ENCODE data around the gene ADGRL1. TPM values are rescaled to one million over a fixed set of nuclear protein-coding genes. Genes with fewer than 3 reads are reported as not detected.
A peak's percentile ranks its signal among the peaks of the same experiment; 100 is the strongest.

ADGRL1 gene
- total RNA-seq, 3 donors from 2014 or later, result 29.2 to 54.6 (median 35.8) TPM

DNA sequence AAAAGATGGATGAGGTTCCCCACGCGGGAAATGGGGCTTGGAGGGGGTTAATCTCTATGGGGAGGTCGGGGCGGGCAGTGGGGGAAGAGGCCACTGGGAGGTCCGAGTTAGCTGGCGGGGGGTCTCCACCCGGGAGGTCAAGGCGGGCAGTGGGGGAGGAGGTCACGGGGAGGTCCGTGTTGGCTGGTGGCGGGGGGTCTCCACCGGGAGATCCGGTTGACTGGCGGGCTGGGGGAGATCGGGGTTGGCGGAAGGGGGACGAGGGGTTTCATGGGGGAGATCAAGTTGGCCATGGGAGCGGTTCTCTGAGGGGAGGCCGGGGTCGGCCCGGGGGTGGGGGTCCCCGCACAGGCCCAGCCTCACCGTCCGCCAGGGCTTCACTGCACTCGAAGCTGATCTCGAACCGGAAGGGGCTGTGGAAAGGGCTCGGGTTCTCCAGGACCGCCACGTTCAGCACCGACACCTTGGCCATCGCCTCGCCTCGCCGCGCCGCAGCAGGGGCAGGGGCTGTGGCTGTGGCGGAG is 69.9 kb downstream of the ADGRL1 start:
- no peaks in the 10 kb centered on the region for H3K36me3 ChIP-seq (ENCODE audit: low read depth)
- H3K9me3 ChIP-seq, result no peaks in the 10 kb centered on the region
- peaks cover 16% of the 10 kb centered on the region for H3K4me1 ChIP-seq (ENCODE audit: low read depth)
- H3K4me3 ChIP-seq, result peak overlapping the region; percentile 40
- no peak for TF ChIP-seq CTCF (IDR thresholded peaks at IDR 0.05)
- ATAC-seq (no peak), DNase-seq (no peak)
- intact Hi-C loops (cut with DNase I, micrococcal nuclease), result no loop called here

- no peaks in the 10 kb centered on the region for H3K36me3 ChIP-seq (ENCODE audit: low read depth)
- intact Hi-C loops (cut with DNase I, micrococcal nuclease), result no loop called here
- no peaks in the 10 kb centered on the region for H3K9me3 ChIP-seq
- peaks cover 16% of the 10 kb centered on the region for H3K4me1 ChIP-seq (ENCODE audit: low read depth)
- TF ChIP-seq CTCF (IDR thresholded peaks at IDR 0.05), result no peak
- no peak for DNase-seq
- ATAC-seq, result no peak
- no peak overlapping the region for H3K4me3 ChIP-seq
Observed at GRCh38 chr19:14135355-14135754, 70.6 kb downstream of the ADGRL1 start.

DNA sequence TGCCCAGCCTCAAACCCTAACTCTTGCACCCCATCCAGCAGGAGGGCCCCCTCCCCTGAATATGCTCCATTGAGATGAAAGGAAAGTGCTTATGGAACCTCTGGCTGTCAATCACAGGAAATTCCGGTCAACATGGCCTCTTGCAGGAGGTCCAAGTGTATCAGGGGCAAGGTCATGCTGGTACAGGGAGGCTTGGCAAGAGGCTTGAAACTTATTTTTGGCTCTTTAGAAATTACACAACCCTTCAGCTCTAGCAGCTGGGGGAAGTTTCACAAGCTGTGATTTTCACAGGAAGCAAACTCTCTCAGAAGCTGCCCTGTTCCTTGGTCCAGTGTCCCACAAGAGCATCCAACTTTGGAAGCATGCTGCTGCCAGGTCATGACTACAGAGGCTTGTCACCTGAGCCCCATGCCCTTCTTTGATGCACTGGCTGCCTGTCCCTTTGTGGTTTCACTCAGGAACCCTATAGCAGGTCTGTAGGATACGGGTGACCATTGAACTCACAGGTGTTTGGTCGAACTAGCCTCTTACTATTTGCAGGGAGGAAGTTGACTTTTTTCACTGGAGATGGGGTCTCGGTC is 78.0 kb downstream of the ADGRL1 start:
- Histone ChIP-seq H3K36me3 (ENCODE audit: low read depth) (no peaks in the 10 kb centered on the region), H3K4me3 (no peak overlapping the region), H3K4me1 (ENCODE audit: low read depth) (no peaks in the 10 kb centered on the region), H3K9me3 (no peaks in the 10 kb centered on the region)
- intact Hi-C loops (cut with DNase I, micrococcal nuclease), result no loop called here
- DNase-seq, result no peak
- TF ChIP-seq CTCF (IDR thresholded peaks at IDR 0.05), result no peak
- ATAC-seq, result peak; percentile 32

DNA sequence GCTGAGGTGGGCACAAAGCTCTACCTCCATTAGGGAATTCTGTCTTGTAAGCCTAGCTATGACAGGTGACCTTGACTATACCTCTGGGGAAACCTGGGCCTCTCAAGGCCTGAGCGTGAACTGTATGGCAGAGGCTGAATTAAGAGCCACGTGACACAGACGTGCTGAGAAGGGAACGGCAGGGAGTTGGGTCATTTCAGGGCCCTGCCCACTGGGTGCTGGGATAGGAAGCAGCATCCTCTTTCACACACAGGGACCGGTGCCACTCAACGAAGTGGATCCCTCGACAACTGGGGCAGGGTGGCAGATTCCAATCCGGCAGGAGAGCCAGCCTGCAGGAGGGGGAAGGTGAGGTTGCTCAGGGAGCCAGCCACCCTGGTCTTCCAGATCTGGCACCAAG is 78.8 kb downstream of the ADGRL1 start:
- H3K36me3 ChIP-seq (ENCODE audit: low read depth), result no peaks in the 10 kb centered on the region
- H3K4me3 ChIP-seq, result no peak overlapping the region
- intact Hi-C loops (cut with DNase I, micrococcal nuclease), result no loop called here
- ATAC-seq (peak; percentile 43), DNase-seq (no peak)
- TF ChIP-seq CTCF (IDR thresholded peaks at IDR 0.05), result no peak
- no peaks in the 10 kb centered on the region for H3K4me1 ChIP-seq (ENCODE audit: low read depth)
- no peaks in the 10 kb centered on the region for H3K9me3 ChIP-seq

DNA sequence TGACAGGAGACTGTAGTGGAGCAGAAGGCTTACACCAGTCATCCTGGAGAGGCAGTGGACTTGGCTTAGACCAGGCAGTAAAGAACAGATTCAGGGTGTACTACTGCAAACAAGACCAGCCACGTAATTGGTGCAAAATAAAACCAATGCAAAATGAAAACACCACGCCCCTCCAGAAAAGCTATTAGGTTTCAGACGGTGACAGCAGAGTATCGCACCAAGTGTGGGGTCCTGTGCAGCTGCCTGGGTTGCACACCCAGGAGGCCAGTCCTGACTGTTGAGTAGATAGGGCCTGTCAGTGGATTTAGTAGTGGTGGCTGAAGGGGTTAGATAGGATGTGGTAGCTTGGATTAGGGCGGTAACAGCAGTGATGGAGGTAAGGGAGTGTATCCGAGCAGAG is 83.0 kb downstream of the ADGRL1 start:
- Histone ChIP-seq H3K36me3 (ENCODE audit: low read depth) (no peaks in the 10 kb centered on the region), H3K4me3 (no peak overlapping the region), H3K4me1 (ENCODE audit: low read depth) (peaks cover 14% of the 10 kb centered on the region), H3K9me3 (no peaks in the 10 kb centered on the region)
- no peak for ATAC-seq
- no peak for TF ChIP-seq CTCF (IDR thresholded peaks at IDR 0.05)
- no peak for DNase-seq
- intact Hi-C loops (cut with DNase I, micrococcal nuclease), result no loop called here

DNA sequence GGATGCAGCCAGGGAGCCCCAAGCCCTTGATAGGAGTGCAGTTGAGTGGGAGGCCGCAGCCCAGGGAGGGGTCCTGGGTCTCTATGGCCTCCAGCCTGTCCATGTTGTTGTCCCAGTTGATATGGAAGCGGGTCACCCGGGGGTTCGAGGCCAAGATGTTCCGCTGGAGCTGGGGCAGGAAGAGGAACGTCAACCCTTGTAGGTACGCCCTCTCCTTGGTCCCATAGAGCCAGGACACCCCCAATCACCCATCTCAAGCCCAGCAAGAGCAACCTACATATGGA is 85.5 kb downstream of the ADGRL1 start:
- no peak for TF ChIP-seq CTCF (IDR thresholded peaks at IDR 0.05)
- ATAC-seq (no peak), DNase-seq (no peak)
- Histone ChIP-seq H3K9me3 (no peaks in the 10 kb centered on the region), H3K36me3 (ENCODE audit: low read depth) (no peaks in the 10 kb centered on the region), H3K4me1 (ENCODE audit: low read depth) (peaks cover 23% of the 10 kb centered on the region), H3K4me3 (no peak overlapping the region)
- intact Hi-C loops (cut with DNase I, micrococcal nuclease), result no loop called here

Data from mucosa of descending colon (tissue), 3 donors.